HepG2 (cell line): ENCODE measurements around the gene SMAP2. TPM values are rescaled to one million over a fixed set of nuclear protein-coding genes. Genes with fewer than 3 reads are reported as not detected.

ENCODE experiments used
- GTF2F1 ChIP-seq: fragments of 150-350 bp; IDR thresholded peaks from 2 replicates; pipeline ENCODE4 v1.6.1; 2014; ENCODE audit warnings: low read length
- HOXA3 ChIP-seq: sonication (generic); formaldehyde crosslinking; IDR thresholded peaks from 2 replicates; pipeline ENCODE4 v1.5.0; 2020; ENCODE audit warnings: missing genetic modification reagents
- NFRKB ChIP-seq: fragments of 450-650 bp; IDR thresholded peaks from 2 replicates; pipeline ENCODE4 v1.6.1; 2017
- NRL ChIP-seq: sonication (generic); formaldehyde crosslinking; IDR thresholded peaks from 2 replicates; pipeline ENCODE4 v1.5.0; 2020; ENCODE audit warnings: missing genetic modification reagents, mild to moderate bottlenecking, moderate library complexity, borderline replicate concordance
- RFXANK ChIP-seq: IDR thresholded peaks from 2 replicates; pipeline ENCODE4 v1.6.1; 2016
- ZBTB20 ChIP-seq: sonication (generic); formaldehyde crosslinking; IDR thresholded peaks from 2 replicates; pipeline ENCODE4 v1.8.1; 2023; ENCODE audit warnings: missing genetic modification reagents, low read depth, mild to moderate bottlenecking, borderline replicate concordance
- ZNF782 ChIP-seq: sonication (generic); formaldehyde crosslinking; IDR thresholded peaks from 2 replicates; pipeline ENCODE4 v1.4.0; 2020; ENCODE audit warnings: missing genetic modification reagents, mild to moderate bottlenecking, borderline replicate concordance
- polyA plus RNA-seq, 8 experiments: library from polyadenylated mRNA; depleted of rRNA in 3 of 8; stranded (reverse) in 7 of 8; unstranded in 1 of 8; fragments of >200 nt; fragmentation: Illumina TruSeq in 4 of 8; extraction: Trizol in 4 of 8; gene quantifications; 2 replicates each; pipeline versions ENCODE4 v1.2.1 to v1.2.3, GENCODE V29; 2011 to 2016; ENCODE audit warnings: low read depth in 4 of 8, missing spikeins in 1 of 8, mixed read lengths in 1 of 8; ENCODE audit not compliant: insufficient read depth in 1 of 8
- total RNA-seq, 5 experiments: library from RNA; depleted of rRNA; stranded (reverse); fragments of >200 nt; fragmentation: Illumina TruSeq; extraction: Trizol; gene quantifications; 2 replicates each; pipeline ENCODE4 v1.2.3, GENCODE V29; 2016; ENCODE audit warnings: low read depth in 1 of 5
- TF ChIP-seq, protein P1 (sequence below): sonication (generic); formaldehyde crosslinking; IDR thresholded peaks from 2 replicates; pipeline ENCODE4 v1.4.0; 2020; ENCODE audit warnings: mild to moderate bottlenecking, low read depth, missing genetic modification reagents
- TF ChIP-seq, protein P2 (sequence below): fragments of 450-650 bp; IDR thresholded peaks from 2 replicates; pipeline ENCODE4 v1.6.1; 2017
- TF ChIP-seq, protein P3 (sequence below): sonication (generic); formaldehyde crosslinking; IDR thresholded peaks from 2 replicates; pipeline ENCODE4 v1.4.0; 2020; ENCODE audit warnings: missing genetic modification reagents
- TF ChIP-seq, protein P4 (sequence below): sonication (generic); formaldehyde crosslinking; IDR thresholded peaks from 2 replicates; pipeline ENCODE4 v1.5.1; 2020; ENCODE audit warnings: missing genetic modification reagents, mild to moderate bottlenecking, borderline replicate concordance
- TF ChIP-seq, protein P5 (sequence below): sonication (generic); formaldehyde crosslinking; IDR thresholded peaks from 2 replicates; pipeline ENCODE4 v1.4.0; 2020; ENCODE audit warnings: missing genetic modification reagents, low read depth, mild to moderate bottlenecking, borderline replicate concordance
- TF ChIP-seq, protein P6 (sequence below): sonication (generic); formaldehyde crosslinking; IDR thresholded peaks from 2 replicates; pipeline ENCODE4 v1.5.0; 2020; ENCODE audit warnings: mild to moderate bottlenecking, missing genetic modification reagents, moderate library complexity
- TF ChIP-seq, protein P7 (sequence below): IDR thresholded peaks from 2 replicates; pipeline ENCODE4 v1.6.1; 2016; ENCODE audit warnings: low read depth, borderline replicate concordance

The SMAP2 gene
- total and polyA plus RNA-seq, 2 of the 13 experiments (the other 11 are each of a cell fraction or from before 2014, with no cell fraction given), result 19.0 to 22.3 TPM

DNA sequence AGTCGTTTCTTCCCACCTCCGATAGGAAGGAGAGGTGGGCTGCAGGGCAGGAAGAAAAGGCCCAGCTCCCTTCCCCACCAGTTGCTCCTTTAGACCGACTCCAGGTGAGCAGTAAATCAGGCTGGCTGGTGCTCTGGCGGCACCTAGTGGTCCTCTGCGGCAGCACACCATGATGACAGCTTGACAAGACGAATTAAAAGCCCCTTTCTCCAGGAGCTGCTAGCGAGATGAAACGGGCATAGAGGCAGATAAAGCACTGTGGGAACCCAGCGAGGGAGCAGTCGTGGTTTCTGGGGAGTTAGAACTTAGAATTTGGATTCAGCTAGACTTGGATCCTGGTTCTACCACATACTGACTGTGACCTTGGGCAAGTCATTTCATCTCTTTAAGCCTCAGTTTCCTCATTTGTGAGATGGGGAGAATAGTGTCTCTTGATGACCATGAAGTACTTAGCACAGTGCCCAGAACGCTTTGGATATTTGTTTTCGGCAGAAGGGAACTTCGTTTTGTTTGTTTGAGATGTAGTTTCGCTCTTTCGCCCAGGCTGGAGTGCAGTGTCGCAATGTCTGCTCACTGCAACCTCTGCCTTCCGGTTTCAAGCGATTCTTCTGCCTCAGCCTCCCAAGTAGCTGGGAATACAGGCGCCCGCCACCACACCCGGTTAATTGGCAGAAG, 34.6 kb upstream of the SMAP2 start (continued):
- TF ChIP-seq, protein P1, sequence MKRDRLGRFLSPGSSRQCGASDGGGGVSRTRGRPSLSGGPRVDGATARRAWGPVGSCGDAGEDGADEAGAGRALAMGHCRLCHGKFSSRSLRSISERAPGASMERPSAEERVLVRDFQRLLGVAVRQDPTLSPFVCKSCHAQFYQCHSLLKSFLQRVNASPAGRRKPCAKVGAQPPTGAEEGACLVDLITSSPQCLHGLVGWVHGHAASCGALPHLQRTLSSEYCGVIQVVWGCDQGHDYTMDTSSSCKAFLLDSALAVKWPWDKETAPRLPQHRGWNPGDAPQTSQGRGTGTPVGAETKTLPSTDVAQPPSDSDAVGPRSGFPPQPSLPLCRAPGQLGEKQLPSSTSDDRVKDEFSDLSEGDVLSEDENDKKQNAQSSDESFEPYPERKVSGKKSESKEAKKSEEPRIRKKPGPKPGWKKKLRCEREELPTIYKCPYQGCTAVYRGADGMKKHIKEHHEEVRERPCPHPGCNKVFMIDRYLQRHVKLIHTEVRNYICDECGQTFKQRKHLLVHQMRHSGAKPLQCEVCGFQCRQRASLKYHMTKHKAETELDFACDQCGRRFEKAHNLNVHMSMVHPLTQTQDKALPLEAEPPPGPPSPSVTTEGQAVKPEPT (CRISPR knock-in tag), result no peak
- TF ChIP-seq HOXA3 (peak; percentile 34; the same call in 1 of the 2 replicates), ZBTB20 (no peak), RFXANK (CRISPR knock-in tag) (no peak), NRL (CRISPR knock-in tag) (no peak), NFRKB (no peak), ZNF782 (no peak), GTF2F1 (no peak)
- TF ChIP-seq, protein P2, sequence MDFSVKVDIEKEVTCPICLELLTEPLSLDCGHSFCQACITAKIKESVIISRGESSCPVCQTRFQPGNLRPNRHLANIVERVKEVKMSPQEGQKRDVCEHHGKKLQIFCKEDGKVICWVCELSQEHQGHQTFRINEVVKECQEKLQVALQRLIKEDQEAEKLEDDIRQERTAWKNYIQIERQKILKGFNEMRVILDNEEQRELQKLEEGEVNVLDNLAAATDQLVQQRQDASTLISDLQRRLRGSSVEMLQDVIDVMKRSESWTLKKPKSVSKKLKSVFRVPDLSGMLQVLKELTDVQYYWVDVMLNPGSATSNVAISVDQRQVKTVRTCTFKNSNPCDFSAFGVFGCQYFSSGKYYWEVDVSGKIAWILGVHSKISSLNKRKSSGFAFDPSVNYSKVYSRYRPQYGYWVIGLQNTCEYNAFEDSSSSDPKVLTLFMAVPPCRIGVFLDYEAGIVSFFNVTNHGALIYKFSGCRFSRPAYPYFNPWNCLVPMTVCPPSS, result no peak
- TF ChIP-seq, protein P3, sequence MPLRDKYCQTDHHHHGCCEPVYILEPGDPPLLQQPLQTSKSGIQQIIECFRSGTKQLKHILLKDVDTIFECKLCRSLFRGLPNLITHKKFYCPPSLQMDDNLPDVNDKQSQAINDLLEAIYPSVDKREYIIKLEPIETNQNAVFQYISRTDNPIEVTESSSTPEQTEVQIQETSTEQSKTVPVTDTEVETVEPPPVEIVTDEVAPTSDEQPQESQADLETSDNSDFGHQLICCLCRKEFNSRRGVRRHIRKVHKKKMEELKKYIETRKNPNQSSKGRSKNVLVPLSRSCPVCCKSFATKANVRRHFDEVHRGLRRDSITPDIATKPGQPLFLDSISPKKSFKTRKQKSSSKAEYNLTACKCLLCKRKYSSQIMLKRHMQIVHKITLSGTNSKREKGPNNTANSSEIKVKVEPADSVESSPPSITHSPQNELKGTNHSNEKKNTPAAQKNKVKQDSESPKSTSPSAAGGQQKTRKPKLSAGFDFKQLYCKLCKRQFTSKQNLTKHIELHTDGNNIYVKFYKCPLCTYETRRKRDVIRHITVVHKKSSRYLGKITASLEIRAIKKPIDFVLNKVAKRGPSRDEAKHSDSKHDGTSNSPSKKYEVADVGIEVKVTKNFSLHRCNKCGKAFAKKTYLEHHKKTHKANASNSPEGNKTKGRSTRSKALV (CRISPR knock-in tag), result 0 out of 2 replicates have a peak, but pooled peaks have one; percentile 53
- TF ChIP-seq, protein P4, sequence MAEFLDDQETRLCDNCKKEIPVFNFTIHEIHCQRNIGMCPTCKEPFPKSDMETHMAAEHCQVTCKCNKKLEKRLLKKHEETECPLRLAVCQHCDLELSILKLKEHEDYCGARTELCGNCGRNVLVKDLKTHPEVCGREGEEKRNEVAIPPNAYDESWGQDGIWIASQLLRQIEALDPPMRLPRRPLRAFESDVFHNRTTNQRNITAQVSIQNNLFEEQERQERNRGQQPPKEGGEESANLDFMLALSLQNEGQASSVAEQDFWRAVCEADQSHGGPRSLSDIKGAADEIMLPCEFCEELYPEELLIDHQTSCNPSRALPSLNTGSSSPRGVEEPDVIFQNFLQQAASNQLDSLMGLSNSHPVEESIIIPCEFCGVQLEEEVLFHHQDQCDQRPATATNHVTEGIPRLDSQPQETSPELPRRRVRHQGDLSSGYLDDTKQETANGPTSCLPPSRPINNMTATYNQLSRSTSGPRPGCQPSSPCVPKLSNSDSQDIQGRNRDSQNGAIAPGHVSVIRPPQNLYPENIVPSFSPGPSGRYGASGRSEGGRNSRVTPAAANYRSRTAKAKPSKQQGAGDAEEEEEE (CRISPR knock-in tag), result no peak
- TF ChIP-seq, protein P5, sequence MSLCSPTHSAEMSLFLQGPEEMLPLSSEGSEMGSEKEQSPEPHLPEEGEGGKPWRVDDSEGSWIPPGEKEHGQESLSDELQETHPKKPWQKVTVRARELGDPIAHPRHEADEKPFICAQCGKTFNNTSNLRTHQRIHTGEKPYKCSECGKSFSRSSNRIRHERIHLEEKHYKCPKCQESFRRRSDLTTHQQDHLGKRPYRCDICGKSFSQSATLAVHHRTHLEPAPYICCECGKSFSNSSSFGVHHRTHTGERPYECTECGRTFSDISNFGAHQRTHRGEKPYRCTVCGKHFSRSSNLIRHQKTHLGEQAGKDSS, result 0 out of 2 replicates have a peak, but pooled peaks have one; percentile 31
- TF ChIP-seq, protein P6, sequence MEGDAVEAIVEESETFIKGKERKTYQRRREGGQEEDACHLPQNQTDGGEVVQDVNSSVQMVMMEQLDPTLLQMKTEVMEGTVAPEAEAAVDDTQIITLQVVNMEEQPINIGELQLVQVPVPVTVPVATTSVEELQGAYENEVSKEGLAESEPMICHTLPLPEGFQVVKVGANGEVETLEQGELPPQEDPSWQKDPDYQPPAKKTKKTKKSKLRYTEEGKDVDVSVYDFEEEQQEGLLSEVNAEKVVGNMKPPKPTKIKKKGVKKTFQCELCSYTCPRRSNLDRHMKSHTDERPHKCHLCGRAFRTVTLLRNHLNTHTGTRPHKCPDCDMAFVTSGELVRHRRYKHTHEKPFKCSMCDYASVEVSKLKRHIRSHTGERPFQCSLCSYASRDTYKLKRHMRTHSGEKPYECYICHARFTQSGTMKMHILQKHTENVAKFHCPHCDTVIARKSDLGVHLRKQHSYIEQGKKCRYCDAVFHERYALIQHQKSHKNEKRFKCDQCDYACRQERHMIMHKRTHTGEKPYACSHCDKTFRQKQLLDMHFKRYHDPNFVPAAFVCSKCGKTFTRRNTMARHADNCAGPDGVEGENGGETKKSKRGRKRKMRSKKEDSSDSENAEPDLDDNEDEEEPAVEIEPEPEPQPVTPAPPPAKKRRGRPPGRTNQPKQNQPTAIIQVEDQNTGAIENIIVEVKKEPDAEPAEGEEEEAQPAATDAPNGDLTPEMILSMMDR (CRISPR knock-in tag), result peak; percentile 99
- TF ChIP-seq, protein P7, sequence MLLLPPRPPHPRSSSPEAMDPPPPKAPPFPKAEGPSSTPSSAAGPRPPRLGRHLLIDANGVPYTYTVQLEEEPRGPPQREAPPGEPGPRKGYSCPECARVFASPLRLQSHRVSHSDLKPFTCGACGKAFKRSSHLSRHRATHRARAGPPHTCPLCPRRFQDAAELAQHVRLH (CRISPR knock-in tag), result no peak
